A204.1 (cell line): ENCODE results near the gene CARD11.
"Not testable (repeated sequence)": the region's sequence is repeated elsewhere in the genome, so short reads cannot be mapped to it uniquely, and the experiment has no call there.

Source experiments
- FAIRE-seq: peaks from 2 replicates; lab custom pipeline; 2012; peaks lifted over from hg19 to GRCh38; lab: Jason Lieb, UNC

Gene CARD11

GRCh38 chr7:2924866-2925840 lies 118.5 kb downstream of the CARD11 start:
- no peak for FAIRE-seq

- no peak for FAIRE-seq
Measured at GRCh38 chr7:2923886-2924574, 119.6 kb downstream of the CARD11 start.

GRCh38 chr7:2923291-2923781 lies 120.3 kb downstream of the CARD11 start:
- FAIRE-seq, result no peak

GRCh38 chr7:2922866-2923265 lies 120.8 kb downstream of the CARD11 start:
- no peak for FAIRE-seq

DNA sequence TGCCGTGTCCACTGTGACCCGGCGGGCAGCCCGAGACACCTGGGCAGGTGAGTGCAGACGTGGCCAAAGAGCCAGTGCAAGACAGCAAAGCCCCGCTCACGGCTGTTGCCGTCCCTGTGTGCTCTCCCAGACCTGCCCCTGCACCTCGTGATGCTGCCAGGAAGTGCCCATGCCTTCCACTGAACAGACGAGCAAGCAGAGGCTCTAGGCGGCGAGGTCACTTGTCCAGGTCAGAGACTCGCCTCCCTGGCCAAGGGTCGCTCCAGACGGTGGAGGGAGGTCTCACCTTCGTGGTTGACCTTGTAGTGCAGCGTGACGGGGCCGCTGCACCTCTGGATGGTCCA lies 121.3 kb downstream of the CARD11 start:
- no peak for FAIRE-seq

GRCh38 chr7:2921653-2922347 lies 121.9 kb downstream of the CARD11 start:
- FAIRE-seq, result no peak

GRCh38 chr7:2920956-2921652 lies 122.6 kb downstream of the CARD11 start:
- no peak for FAIRE-seq

- FAIRE-seq, result not testable (repeated sequence)
Measured at GRCh38 chr7:2920480-2920879, 123.2 kb downstream of the CARD11 start.

DNA sequence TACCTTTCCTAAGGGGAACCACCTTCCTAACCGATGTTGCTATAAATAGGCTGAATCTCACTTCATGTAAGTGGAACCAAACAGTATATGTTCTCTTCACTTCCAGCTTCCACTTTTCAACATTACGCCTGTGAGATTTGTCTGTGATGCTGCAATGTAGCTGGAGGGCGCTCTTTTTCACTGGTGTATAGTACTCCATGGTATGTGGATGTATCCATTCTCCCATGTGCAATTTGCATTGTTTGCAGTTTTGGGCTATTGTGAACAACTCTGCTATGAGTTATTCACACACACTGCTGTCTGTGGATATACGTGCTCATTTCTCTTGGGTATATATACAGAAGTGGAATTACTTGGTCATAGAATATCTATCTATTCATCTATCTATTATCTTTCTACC lies 123.6 kb downstream of the CARD11 start:
- FAIRE-seq, result no peak

DNA sequence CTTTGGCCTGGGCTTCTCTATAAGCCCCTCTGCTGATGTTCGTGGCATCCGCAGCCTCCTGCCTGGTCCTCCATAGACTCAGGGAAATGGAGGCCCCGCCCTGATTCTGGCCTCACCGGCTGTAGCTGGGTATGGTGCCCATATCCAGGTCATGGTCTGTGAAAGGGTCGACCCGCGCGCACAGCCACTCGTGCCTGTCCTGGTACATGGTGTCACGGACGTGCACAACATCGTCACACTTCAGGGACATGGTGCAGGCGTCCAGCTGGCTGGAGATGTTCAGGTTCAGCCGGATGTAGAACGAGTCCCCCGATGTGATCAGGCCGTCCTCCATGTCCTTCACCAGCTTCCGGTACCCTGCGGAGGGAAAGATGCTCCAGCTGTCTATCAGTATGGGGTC lies 124.4 kb downstream of the CARD11 start:
- no peak for FAIRE-seq

DNA sequence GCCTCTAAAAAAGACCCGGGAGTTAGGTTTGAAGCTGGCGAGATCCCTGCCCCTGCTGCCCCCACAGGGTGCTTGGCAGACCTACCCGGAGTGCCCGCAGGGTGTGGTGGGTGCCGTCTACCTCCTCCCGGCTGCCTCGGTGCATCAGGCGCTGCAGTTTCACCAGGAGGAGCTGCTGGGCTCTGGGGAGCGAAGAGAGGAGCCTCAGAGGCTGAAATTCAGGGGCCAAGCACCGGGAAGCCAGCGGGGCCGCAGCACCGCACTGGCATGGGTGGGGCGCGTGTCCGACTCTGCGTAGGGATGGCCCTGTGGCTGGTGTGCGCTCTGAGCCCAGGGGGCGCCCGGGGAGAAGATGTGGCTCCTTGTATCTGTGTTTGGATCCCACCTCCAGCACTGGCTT lies 125.3 kb downstream of the CARD11 start:
- FAIRE-seq, result no peak

DNA sequence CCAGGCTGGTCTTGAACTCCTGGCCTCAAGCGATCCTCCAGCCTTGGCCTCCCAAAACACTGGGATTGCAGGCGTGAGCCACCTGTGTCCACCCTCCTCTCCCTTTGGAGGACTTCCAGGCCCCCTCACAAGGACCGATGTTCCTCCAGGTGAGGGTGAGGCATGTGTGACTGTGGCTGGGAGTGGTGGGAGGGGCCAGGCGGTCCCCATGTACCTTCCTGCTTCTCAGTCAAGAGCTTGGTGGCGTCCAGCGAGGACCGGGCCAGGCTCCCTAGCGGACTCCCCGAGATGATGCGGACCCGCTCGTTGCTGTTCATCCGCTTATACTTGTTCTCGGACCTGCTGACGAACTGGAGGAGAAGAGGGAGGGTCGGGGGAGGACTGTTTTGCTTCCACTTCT lies 128.6 kb downstream of the CARD11 start:
- no peak for FAIRE-seq

GRCh38 chr7:2913760-2914387 lies 129.8 kb downstream of the CARD11 start:
- FAIRE-seq, result no peak

DNA sequence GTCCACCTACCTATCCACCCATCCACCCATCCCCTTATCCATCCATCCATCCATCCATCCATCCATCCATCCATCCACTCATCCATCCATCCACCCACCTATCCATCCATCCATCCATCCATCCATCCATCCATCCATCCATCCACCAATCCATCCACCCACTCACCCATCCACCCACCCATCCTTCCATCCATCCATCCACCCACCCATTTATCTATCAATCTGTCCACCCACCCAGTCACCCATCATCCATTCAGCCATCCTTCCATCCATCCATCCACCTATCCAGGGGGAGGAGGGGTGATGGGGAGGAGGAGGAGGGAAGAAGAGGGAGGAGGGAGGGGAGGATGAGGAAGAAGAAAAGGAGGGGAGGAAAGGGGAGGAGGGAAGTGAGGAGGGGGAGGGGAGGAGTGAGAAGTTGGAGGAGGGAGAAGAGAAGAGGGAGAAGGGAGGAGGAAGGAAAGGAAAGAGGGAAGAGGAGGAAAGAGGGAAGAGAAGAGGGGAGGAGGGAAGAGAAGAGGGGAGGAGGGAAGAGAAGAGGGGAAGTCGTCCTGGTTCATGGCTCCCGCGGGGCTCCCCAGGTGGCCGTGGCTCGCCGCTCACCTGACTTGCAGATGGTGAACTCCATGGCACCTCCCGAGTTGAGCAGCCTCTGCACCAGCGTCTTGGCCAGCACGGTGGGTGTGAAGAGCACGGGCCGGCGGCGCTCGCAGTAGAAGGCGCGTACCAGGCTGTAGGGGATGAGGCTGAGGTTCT lies 130.8 kb downstream of the CARD11 start:
- no peak for FAIRE-seq

GRCh38 chr7:2911466-2911865 lies 132.2 kb downstream of the CARD11 start:
- no peak for FAIRE-seq

DNA sequence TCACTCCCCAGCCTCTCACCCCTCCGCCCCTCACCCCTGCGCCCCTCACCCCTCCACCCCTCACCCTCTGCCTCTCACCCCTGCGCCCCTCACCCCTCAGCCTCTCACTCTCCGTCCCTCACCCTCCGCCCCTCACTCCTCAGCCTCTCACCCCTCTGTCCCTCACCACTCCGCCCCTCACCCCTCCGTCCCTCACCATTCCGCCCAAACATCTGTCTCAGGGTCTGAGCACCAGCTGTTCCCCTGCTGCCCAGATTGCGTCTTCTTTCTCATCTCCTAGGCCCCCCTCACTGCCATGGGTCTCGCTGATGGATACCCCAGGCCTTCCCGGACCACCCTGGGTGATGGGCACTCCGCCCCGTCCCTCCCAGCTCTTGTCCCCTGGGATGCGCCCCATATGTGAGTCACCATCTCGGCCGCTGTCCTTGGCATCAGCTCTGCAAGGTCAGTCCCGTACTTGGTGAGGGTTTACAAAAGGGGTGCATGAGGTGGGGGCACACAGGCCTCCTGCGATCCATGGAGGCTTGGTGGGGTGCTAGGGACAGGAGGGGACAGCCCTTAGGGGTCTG lies 134.1 kb downstream of the CARD11 start:
- no peak for FAIRE-seq

DNA sequence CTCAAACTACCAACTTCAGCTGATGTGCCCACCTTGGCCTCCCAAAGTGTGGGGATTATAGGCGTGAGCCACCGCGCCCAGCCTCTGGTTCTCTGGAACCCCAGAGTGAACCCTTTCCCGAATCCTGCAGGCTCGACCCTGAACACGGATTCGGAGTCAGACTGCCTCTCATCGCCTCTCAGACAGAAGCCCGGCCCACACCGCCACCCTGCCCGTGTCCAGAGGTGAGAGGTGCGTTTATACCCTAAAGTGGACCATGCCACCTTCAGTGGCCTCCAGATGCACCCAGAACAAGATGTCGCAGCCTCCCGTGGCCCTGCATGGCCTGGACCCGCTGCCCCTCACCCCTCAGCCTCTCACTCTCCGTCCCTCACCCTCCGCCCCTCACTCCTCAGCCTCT lies 134.6 kb downstream of the CARD11 start:
- FAIRE-seq, result no peak

GRCh38 chr7:2908103-2908683 lies 135.5 kb downstream of the CARD11 start:
- FAIRE-seq, result no peak

- FAIRE-seq, result no peak
Measured at GRCh38 chr7:2906197-2906931, 137.3 kb downstream of the CARD11 start.

- FAIRE-seq, result no peak
Measured at GRCh38 chr7:2905500-2905899, 138.2 kb downstream of the CARD11 start.
